Measurements from ENCODE around the gene SLC35A5.
"Not testable (repeated sequence)": the region's sequence is repeated elsewhere in the genome, so short reads cannot be mapped to it uniquely, and the experiment has no call there.

Gene SLC35A5

DNA sequence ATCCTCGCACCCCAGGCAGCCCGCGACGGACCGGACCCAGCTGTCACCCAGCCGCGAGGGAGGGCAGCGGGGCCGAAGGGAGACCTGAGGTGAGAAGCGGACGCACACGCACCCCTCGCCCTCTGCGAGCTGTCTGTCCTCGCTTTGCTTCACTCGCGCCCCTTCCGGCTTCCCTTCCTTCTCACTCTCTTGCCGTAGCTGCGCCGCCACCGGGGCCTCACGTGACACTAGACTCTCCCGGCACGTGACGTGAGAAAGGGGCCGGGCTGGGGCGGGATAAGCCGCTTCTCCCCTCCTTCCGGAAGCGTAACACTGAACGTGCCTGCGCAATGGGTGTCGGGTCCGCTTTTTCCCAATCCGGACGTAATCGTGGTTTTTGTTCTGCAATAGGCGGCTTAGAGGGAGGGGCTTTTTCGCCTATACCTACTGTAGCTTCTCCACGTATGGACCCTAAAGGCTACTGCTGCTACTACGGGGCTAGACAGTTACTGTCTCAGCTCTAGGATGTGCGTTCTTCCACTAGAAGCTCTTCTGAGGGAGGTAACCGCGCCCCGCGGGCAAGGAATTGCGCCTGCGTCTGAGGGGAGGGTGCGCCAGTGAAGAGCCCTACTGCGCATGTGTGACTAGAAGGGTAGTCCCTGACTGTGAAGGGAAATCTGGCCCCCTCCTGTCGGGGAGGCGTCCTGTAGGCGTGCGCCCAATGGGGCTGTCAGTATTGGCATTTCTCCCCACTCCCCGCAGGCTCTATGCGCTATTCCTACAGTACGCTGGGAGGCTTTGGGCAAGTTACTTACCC is at the start of gene SLC35A5, which contains the start of gene ATG3:
TSS of gene SLC35A5 (plus strand) at position 312 of the 796 bp plus-strand sequence. CDS start 1,359 bp downstream, outside the sequence.
TSS of gene ATG3 (minus strand) at position 229 of the 796 bp plus-strand sequence. CDS start 434 bp downstream, outside the sequence.
- peak; percentile 96 for DNase-seq (ENCODE audit: low read depth)

DNA sequence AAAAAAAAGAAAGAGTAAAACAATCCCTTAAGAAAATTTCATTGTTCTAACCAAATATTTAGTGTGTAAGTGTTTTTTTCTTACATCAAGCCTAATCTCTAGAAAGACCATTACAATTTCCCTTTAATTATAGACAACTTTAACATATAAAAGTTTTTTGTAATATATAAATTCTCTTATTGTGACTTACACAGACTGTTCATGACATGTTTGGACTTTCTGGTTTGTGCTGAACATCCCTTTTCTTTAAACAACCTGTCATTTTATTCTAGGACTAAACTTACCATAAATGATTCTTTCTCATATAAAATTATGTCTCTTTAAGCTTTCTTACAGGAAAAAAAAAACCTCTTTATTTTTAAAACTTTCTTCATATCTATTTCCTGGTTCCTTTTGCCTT is 49.5 kb upstream of the SLC35A5 start:
- DNase-seq (ENCODE audit: low read depth) = no peak

- DNase-seq (ENCODE audit: low read depth) = no peak
Observed at GRCh38 chr3:112514527-112515128, 47.2 kb upstream of the SLC35A5 start.

GRCh38 chr3:112518970-112519369 is 42.9 kb upstream of the SLC35A5 start:
- DNase-seq (ENCODE audit: low read depth) = not testable (repeated sequence)

DNA sequence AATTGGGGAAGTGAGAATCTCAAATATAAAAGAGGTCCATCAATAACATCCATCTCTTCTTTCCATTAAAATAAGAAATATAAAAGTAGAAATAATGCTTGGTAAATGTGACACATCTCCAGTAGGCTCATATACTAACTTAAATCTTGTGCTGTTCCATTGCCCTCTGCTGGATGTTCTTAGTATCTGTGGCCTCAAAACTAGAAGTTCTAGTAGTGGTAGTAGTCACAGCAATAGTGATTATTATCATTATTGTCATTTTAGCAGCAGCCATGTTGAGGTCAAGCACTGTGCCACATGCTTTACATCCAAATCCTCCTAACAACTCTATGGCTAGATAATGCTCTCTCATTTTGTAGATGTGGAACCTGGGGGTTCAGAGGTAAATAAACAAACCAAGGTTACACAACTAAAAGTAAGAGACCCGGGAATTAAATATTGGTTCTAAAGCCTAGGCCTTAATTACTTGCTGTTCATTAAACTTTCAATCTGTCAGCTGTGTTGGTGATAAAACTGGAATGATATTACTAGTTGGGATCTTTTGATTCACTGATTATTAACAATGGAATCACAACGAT is 42.3 kb upstream of the SLC35A5 start:
- DNase-seq (ENCODE audit: low read depth) = peak; percentile 44

- DNase-seq (ENCODE audit: low read depth) = not testable (repeated sequence)
Observed at GRCh38 chr3:112524127-112524526, 37.7 kb upstream of the SLC35A5 start.

GRCh38 chr3:112530573-112530972 is 31.3 kb upstream of the SLC35A5 start:
- no peak for DNase-seq (ENCODE audit: low read depth)

DNA sequence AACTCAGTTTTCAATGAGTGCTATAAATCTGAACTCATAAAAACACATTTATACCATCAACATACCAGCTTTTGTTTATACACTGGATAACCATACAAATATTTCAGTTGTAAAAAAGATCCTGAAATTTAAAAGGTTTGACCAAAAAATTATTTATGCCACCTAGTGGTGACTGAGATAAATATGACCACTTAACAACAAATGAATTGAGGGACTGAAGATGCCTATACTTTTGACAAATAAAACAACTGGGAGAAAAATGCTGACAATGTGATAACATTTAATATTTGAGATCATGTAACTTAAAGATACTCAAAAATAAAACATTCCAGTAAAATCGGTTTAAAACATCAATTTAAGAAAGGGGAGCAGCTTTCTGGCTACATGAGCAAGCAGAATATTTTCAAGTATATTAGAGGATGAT is 30.5 kb upstream of the SLC35A5 start:
- peak; percentile 5 for DNase-seq (ENCODE audit: low read depth)

- no peak for DNase-seq (ENCODE audit: low read depth)
Observed at GRCh38 chr3:112539825-112540650, 21.8 kb upstream of the SLC35A5 start.

DNA sequence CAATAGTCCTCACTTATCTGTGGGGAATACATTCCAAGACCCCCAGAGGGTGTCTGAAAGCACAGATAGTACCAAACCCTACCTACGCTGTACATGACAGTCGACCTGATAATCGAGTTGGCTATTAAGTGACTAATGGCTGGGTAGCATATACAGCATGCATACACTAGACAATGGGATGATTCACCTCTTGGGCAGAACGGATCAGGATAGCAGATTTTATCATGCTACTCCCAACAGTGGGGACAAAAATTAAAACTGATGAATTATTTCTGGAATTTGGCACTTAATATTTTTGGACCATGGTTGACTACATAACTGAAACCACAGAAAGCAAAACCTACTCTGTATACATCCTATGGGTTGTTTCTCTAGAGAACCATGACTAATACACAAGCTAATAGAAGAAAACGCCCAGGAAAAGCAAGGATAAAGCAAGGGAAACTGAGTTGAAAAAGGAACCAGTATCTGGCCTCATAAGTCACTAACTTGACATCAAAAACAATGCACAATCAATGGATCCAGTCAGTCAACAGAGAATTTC is 15.6 kb upstream of the SLC35A5 start:
- no peak for DNase-seq (ENCODE audit: low read depth)

GRCh38 chr3:112550859-112551258 is 11.0 kb upstream of the SLC35A5 start:
- no peak for DNase-seq (ENCODE audit: low read depth)

DNA sequence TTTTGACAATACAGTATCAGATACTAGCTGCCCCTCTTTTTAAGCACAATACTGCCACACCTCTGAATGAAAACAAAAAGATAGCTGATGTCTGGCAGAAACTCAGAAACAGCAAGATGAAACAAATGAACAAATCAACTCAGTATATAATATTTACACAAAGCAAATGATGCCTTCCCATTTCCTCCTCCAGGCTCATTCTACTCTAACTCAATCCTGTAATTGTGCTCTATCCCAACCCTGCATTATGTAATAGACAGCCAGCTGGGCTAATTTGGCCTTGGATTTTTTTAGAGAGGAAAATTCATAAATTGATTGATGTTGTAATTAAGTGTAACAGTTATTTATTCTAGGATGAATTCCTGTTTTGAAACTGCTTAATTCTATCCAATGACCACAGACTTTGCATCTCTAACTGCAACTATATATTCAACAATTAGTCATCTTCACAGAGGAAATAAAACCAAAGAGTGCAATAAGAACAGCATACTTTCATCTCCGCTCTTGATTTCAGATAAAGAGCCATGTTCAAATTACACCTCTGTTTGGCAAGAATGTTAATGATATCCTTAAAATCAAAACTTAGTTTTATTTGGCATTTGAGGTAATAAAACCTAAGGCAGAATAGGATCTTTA is 6.2 kb upstream of the SLC35A5 start:
- DNase-seq (ENCODE audit: low read depth) = no peak

- no peak for DNase-seq (ENCODE audit: low read depth)
Observed at GRCh38 chr3:112557976-112558375, 3.9 kb upstream of the SLC35A5 start.

DNA sequence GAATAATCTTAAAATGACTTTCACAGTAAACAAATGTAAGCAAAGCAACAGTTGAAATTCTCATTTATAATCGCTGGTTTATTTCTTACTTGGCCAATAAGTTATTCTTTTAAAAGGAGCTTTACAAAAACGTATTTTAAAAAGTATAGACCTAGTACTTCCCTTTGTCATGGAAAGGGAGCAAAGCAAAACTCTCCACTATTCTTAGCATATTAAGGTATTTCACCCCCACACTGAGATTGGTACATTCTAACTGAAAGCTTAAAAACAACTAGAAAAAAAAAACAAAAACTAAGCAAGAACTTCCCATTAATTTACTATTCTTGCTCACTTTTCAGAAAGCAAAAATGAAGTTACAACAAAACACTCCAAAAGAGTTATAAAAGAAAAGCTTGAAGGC is 1.5 kb upstream of the SLC35A5 start:
- no peak for DNase-seq (ENCODE audit: low read depth)

- peak; percentile 63 for DNase-seq (ENCODE audit: low read depth)
Observed at GRCh38 chr3:112560721-112561483, 943 bp upstream of the SLC35A5 start.

- DNase-seq (ENCODE audit: low read depth) = no peak
Observed at GRCh38 chr3:112561484-112561733, 436 bp upstream of the SLC35A5 start.

GRCh38 chr3:112564247-112564939 is 2.5 kb downstream of the SLC35A5 start:
- DNase-seq (ENCODE audit: low read depth) = not testable (repeated sequence)

- no peak for DNase-seq (ENCODE audit: low read depth)
Observed at GRCh38 chr3:112564940-112565305, 3.1 kb downstream of the SLC35A5 start.

DNA sequence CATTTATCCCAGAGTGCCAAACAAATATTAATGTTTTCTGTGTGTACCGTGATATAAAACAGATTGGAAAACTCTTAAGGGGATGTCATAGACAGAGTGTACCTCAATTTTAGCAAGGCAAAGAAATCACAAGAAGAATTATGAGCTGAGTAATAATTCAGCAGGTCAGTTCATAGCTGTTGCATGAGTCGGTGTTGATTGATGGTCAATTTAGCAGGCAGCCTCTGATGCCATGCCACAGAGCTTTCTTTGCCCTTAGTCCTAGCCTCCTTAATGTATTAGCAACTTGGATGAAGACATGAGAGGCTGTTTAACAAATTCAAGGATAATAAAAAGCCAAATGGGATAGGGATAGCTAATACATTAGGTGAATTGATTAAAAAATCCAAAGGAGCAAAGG is 6.8 kb downstream of the SLC35A5 start:
- peak; percentile 14 for DNase-seq (ENCODE audit: low read depth)

- no peak for DNase-seq (ENCODE audit: low read depth)
Observed at GRCh38 chr3:112569265-112569664, 7.4 kb downstream of the SLC35A5 start.

All from HS-5 (cell line).